SKM-1 treated with dmso at 0.1 percent for 144 hours (cell line): ENCODE results near the gene ARID3C.

ENCODE experiments used
- DNase-seq: peaks from one replicate; lab custom pipeline; 2025; ENCODE audit not compliant: unreplicated experiment; lab: John Stamatoyannopoulos, UW

Gene ARID3C

DNA sequence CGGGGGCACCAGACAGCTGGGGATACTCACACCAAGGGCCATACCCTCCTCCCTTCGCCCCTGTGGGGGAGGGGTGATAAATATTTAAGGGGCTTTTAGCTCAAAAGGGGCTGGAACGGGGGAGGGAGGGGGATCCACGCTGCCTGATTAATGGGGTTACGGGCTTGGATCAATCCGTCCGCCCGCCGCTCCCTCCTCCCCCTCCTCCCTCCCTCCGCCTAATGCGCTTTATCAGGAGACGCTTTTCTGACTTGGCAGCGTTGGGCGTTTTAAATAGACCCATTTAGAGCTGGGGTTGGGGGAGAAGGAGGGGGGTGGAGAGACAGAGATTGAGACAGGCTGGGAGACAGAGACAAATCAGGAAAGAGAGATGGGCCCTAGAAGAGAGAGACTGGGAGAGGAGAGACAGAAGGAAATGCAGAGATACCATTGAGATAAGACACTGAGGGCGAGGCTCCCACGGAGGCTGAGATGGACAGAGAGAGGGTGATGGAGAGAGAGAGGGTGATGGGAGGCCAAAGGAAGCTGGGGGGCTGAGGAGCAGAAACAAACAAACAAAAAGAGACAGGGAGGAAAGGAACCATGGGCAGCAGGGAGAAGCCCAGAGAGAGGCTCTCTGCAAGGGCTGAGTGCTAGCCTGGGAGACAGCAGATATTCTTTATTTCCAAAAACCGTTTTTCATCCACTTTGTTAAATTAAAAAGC is 49.6 kb downstream of the ARID3C start:
- DNase-seq, result no peak

DNA sequence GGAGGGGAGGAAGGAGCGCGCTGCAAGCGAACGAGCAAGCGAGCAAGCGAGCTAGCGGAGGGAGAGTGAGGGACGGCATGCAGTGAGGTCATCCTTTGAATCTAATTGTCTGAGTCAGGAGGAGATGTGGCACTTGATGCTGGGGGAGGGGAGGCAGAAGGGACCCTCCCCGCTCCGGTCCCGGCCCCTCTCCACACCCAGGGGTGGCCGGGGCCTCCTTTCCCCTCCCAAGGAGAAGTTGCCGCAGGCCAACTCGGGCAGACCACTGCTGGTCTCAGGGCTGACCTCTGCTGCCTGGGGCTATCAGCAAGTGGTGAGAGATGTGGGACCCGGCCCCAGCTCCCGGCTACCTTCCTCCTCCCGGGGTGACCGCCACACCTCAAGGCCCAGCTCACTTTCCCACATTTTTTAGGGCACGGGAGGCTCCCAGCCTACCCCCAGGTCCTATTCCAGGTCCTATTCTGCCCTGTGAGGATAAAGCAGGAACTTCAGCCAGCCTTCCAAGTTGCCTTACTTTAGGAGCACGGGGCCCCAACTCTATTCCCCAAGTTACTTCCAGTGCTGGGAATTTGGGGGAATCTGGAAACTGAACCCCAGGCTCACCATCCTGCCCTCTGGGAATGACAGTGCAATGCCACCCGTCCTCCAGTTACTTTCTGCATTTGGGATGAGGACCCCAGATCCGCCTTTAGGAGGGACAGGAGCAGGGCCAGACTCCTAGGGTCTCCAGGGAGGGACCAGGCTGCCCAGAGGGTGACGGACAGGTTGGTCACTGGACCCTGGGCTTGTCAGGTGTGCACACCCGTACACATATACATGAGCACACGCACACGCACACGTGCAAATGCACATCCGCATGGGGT is 50.4 kb downstream of the ARID3C start:
- DNase-seq, result no peak

GRCh38 chr9:34577400-34578240 is 51.2 kb downstream of the ARID3C start:
- DNase-seq, result no peak

DNA sequence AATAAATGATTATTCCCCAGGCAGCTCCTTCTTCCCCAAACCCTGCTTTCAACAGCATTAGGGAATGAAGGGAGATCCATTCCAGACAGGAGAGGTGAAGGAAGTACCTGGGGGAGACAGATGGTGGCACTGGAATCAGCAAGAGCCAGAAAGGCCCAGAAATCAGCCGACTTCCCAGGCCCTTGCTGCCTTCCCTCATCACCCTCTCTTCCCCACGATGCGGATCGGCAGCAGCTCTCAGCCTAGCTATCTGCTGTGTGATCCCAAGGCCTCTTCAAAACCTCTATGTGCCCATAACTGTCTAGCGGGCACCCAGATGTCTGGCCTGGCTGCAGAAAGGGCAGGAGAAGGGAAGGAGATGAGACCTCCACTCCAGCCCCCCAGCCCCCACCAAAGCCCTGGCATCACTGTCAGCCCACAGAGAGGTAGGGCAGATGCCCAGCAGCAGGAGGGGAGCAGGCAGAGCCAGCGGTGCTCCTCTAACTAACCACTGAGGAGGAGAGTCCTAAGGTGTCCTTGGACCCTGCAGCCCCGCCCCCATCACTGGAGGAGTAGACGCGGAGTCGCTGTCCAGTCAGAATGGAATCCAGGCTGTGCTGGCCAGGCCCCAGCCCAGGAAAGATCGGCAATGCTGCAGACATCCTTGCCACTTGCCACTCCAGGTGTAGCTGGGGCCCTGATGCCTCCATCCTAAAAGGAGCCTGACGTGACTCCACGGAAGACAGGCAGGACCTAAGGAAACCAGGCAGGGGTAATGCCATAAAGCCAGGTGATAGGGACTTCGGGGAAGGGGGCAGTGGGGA is 52.1 kb downstream of the ARID3C start:
- DNase-seq, result no peak

GRCh38 chr9:34575862-34576596 is 52.8 kb downstream of the ARID3C start:
- DNase-seq, result no peak

DNA sequence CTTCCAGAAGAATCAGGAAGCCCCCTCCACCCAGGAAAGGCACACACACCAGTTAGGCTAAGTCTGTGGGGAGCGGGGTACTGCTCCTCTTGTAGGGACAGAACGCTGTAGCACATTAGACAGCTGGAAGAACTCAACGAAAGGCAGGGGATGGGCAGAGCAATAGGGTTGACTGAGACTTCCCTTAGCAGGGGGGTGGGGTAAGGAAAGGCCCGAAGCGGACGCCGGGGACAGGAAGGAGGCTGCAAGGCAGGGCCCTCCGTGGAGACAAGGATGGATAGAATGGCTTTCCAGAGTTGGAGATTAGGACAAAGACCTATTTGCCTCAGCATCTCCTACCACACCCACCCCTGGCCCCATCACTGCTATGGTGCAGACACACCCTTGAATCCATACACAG is 53.6 kb downstream of the ARID3C start:
- no peak for DNase-seq

DNA sequence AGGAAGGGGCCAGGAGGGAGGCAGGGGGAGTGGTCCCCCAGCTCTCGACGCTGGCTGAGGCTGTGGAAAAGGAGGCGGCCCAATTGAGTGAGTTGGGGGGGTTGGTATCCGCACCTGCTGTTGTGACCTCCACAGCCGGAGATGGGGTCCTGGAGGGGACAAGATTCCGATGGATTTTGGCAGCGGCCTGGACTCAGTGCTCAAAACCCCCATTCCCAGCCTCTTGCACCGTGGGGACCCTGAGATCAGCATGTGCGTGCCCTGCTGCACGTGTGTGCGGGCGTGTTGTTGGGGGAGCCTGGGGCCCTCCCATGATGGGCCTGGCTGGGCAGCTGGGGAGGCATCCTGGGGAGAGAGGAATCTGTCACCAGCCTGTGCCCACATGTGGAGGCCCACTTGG is 54.3 kb downstream of the ARID3C start:
- DNase-seq, result no peak

DNA sequence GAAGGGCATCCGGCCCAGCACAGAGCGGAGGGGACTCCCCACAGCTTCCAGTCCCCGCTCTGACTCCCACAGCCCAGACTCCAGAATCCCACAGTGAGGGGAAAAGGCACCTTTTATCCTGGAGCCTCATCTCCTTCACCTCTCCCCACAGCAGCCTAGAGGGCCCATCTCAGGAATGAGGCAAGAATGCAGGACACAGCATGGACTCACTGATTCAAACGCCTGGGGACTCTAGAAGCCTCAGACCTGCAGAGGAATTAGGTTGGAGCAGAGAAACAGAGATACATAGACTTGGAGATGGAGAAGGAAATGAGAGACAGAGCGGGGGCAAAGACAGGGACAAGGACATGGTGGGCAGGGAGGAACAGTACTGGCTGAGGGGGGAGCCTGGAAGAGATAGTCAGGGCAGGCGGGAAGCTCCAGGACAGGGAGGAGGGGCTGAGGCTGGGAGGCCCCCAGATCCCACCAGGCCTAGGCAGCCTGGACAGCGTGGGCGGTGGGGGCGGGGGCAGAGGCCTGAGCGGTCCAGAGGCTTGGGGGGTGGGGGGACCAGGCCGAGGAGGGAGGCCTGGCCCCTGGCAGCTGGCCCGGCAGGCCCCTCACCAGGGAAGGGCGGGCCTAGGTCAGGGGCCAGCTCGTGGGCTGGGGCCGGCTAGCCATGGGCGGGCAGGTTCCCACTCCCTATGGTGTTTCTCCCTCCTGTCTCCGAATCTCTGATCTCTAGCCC is 55.1 kb downstream of the ARID3C start:
- DNase-seq, result no peak

GRCh38 chr9:34572628-34573027 is 56.2 kb downstream of the ARID3C start:
- no peak for DNase-seq

GRCh38 chr9:34572092-34572491 is 56.8 kb downstream of the ARID3C start:
- DNase-seq, result no peak

- DNase-seq, result no peak
These were observed 57.4 kb downstream of the ARID3C start for GRCh38 chr9:34571481-34571810.
